ENCODE results near the gene MEDAG. TPM values are rescaled to one million over a fixed set of nuclear protein-coding genes. Genes with fewer than 3 reads are reported as not detected.

Gene MEDAG
- total RNA-seq, 1 experiment from 2014 or later: not detected

DNA sequence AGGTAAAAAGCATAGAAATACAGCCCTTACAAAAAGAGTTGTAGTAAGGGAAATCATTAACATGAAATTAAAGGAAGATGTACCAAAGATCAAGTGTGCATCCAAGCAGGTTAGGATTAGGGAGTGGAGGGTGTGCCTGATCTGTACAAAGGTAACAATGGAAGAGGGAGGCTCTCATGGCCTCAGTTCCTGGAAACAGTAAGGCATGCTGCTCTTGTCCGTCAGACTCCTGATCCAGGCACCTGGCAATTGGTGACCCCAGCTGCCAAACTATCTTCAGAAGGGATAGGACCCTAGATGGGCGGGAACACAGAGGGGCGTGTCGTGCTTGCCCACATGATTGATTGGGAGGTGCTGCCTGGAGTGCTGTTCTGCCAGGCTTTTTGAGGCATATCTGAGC is 30.9 kb downstream of the MEDAG start:
- intact Hi-C loops (cut with micrococcal nuclease; ENCODE audit: unreplicated experiment): no loop called here
- H3K9me2 ChIP-seq (ENCODE audit: insufficient read depth): no peaks in the 10 kb centered on the region
- no peak overlapping the region for H3K4me2 ChIP-seq
- CTCF ChIA-PET: no interaction called here
- no peak overlapping the region for H2AFZ ChIP-seq
- H3K4me3 ChIP-seq: no peak overlapping the region
- no peak for DNase-seq
- H3K27ac ChIP-seq: no peak overlapping the region
- no peaks in the 10 kb centered on the region for H3K79me2 ChIP-seq (ENCODE audit: low read depth)
- H3K36me3 ChIP-seq (ENCODE audit: low read depth): no peaks in the 10 kb centered on the region
- no peaks in the 10 kb centered on the region for H4K20me1 ChIP-seq (ENCODE audit: insufficient read depth)
- no peaks in the 10 kb centered on the region for H3K9me3 ChIP-seq (ENCODE audit: insufficient read depth, low read depth)
- POLR2A ChIA-PET (ENCODE audit: unreplicated experiment): no interaction called here
- no peaks in the 10 kb centered on the region for H3F3A ChIP-seq (ENCODE audit: insufficient read depth, low read depth)
- no peaks in the 10 kb centered on the region for H3K4me1 ChIP-seq (replicated peaks; ENCODE audit: insufficient read depth)
- TF ChIP-seq, protein P1, sequence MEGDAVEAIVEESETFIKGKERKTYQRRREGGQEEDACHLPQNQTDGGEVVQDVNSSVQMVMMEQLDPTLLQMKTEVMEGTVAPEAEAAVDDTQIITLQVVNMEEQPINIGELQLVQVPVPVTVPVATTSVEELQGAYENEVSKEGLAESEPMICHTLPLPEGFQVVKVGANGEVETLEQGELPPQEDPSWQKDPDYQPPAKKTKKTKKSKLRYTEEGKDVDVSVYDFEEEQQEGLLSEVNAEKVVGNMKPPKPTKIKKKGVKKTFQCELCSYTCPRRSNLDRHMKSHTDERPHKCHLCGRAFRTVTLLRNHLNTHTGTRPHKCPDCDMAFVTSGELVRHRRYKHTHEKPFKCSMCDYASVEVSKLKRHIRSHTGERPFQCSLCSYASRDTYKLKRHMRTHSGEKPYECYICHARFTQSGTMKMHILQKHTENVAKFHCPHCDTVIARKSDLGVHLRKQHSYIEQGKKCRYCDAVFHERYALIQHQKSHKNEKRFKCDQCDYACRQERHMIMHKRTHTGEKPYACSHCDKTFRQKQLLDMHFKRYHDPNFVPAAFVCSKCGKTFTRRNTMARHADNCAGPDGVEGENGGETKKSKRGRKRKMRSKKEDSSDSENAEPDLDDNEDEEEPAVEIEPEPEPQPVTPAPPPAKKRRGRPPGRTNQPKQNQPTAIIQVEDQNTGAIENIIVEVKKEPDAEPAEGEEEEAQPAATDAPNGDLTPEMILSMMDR (conservative IDR thresholded peaks at IDR 0.05): no peak
- TF ChIP-seq EZH2 (IDR thresholded peaks at IDR 0.05; ENCODE audit: low read depth): no peak
- peaks cover 42% of the 10 kb centered on the region for H3K27me3 ChIP-seq (ENCODE audit: insufficient read depth, low read depth)
- BruUV-seq (replicated peaks): no TSS peak

DNA sequence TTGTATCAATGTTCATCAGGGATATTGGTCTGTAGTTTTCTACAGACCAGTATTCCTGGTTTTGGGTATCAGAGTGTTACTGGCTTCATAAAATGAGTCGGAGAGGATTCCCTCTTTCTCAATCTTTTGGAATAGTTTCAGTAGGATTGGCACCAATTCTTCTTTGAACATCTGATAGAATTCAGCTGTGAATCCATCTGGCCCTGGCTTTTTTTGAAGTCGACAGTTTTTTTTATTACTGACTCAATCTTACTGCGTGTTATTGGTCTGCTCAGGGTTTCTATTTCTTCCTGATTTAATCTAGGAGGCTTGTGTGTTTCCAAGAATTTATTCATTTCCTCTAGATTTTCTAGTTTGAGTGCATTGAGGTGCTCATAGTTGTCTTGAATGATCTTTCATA is 37.8 kb downstream of the MEDAG start:
- H3K79me2 ChIP-seq (ENCODE audit: low read depth): no peaks in the 10 kb centered on the region
- no peaks in the 10 kb centered on the region for H3K9me3 ChIP-seq (ENCODE audit: insufficient read depth, low read depth)
- H2AFZ ChIP-seq: no peak overlapping the region
- H3K9me2 ChIP-seq (ENCODE audit: insufficient read depth): no peaks in the 10 kb centered on the region; the same call in 1 of the 2 replicates
- no peaks in the 10 kb centered on the region for H3F3A ChIP-seq (ENCODE audit: insufficient read depth, low read depth)
- ChIA-PET CTCF (no interaction called here), POLR2A (ENCODE audit: unreplicated experiment) (no interaction called here)
- H3K4me3 ChIP-seq: no peak overlapping the region
- H3K4me1 ChIP-seq (replicated peaks; ENCODE audit: insufficient read depth): no peaks in the 10 kb centered on the region
- H3K4me2 ChIP-seq: no peak overlapping the region
- intact Hi-C loops (cut with micrococcal nuclease; ENCODE audit: unreplicated experiment): no loop called here
- no peaks in the 10 kb centered on the region for H4K20me1 ChIP-seq (ENCODE audit: insufficient read depth)
- BruUV-seq (replicated peaks): no TSS peak
- DNase-seq: no peak
- peaks cover 3% of the 10 kb centered on the region; the same call in 1 of the 2 replicates for H3K27me3 ChIP-seq (ENCODE audit: insufficient read depth, low read depth)
- H3K27ac ChIP-seq: no peak overlapping the region
- H3K36me3 ChIP-seq (ENCODE audit: low read depth): no peaks in the 10 kb centered on the region
- TF ChIP-seq, protein P1 (conservative IDR thresholded peaks at IDR 0.05): no peak
- no peak for TF ChIP-seq EZH2 (IDR thresholded peaks at IDR 0.05; ENCODE audit: low read depth)

DNA sequence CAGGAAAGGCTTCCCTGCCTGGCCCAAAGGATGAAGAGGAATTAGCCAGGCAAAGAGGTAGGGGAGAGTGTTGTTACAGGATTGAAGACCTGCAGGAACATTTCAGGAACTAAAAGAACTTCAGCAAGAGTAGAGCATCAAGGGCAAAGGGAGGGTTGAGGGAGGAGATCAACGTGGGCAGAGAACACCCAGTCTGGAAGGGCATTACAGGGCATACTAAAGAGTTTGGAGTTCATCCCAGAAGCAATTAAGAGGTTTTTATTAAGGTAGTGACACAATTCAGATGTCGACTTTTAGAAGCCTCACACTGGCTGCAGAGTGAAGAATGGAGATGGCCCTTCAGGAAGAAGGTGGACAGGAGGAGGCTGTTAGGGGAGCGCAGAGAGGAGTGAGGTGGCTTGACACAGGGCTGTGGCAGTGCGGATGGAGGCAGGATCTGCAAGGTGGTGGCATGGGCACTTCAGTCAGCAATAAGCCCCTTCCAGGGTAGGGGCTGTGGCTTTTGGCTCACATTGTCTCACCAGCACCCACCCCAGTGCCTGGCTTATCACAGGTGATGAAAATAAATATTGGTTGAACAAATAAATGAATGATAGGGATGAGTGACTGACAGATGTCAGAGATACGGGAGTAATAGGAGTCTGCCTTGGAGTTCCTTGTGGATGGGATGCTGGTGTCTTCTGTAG is 51.3 kb downstream of the MEDAG start:
- no peak overlapping the region for H3K4me3 ChIP-seq
- no peak for DNase-seq
- BruUV-seq (replicated peaks): no TSS peak
- H3K4me2 ChIP-seq: no peak overlapping the region
- no peaks in the 10 kb centered on the region for H3K4me1 ChIP-seq (replicated peaks; ENCODE audit: insufficient read depth)
- intact Hi-C loops (cut with micrococcal nuclease; ENCODE audit: unreplicated experiment): no loop called here
- no peaks in the 10 kb centered on the region for H3K36me3 ChIP-seq (ENCODE audit: low read depth)
- H3K9me2 ChIP-seq (ENCODE audit: insufficient read depth): no peaks in the 10 kb centered on the region
- H3K27me3 ChIP-seq (ENCODE audit: insufficient read depth, low read depth): peaks cover 24% of the 10 kb centered on the region; the same call in 1 of the 2 replicates
- H3K79me2 ChIP-seq (ENCODE audit: low read depth): no peaks in the 10 kb centered on the region
- no peak for TF ChIP-seq EZH2 (IDR thresholded peaks at IDR 0.05; ENCODE audit: low read depth)
- TF ChIP-seq, protein P1 (conservative IDR thresholded peaks at IDR 0.05): no peak
- H2AFZ ChIP-seq: no peak overlapping the region
- ChIA-PET CTCF (no interaction called here), POLR2A (ENCODE audit: unreplicated experiment) (no interaction called here)
- no peak overlapping the region for H3K27ac ChIP-seq
- H4K20me1 ChIP-seq (ENCODE audit: insufficient read depth): no peaks in the 10 kb centered on the region
- H3F3A ChIP-seq (ENCODE audit: insufficient read depth, low read depth): no peaks in the 10 kb centered on the region
- H3K9me3 ChIP-seq (ENCODE audit: insufficient read depth, low read depth): peaks cover 10% of the 10 kb centered on the region

Measured in PC-9 (cell line).